PFSK-1 (cell line): Measurements from ENCODE around the gene WBP1L.

Source experiments
- FOXP2 ChIP-seq: optimal IDR thresholded peaks from 2 replicates; pipeline ENCODE3; 2011; ENCODE audit warnings: borderline replicate concordance, control low read depth, inconsistent platforms; ENCODE audit not compliant: insufficient read depth; ENCODE audit errors: extremely low read length, extremely low read depth
- POLR2AphosphoS5 ChIP-seq: IDR thresholded peaks from 2 replicates; pipeline ENCODE4 v1.6.1; 2012; ENCODE audit warnings: low read depth, mild to moderate bottlenecking, control low read depth, low read length, moderate library complexity
- SIN3A ChIP-seq: IDR thresholded peaks from 2 replicates; pipeline ENCODE4 v1.6.1; 2012; ENCODE audit warnings: mild to moderate bottlenecking, low read length, moderate library complexity, borderline replicate concordance; ENCODE audit not compliant: insufficient read depth
- TAF1 ChIP-seq: IDR thresholded peaks from 2 replicates; pipeline ENCODE4 v1.6.1; 2012; ENCODE audit warnings: low read length, control low read depth, borderline replicate concordance; ENCODE audit not compliant: insufficient read depth
- TF ChIP-seq, protein P1 (sequence below), 2 experiments: IDR thresholded peaks; 2 replicates each; pipeline versions ENCODE4 v1.6.1 to v1.8.0; 2011 to 2012; ENCODE audit warnings: low read depth in 2 of 2, low read length in 2 of 2, control low read depth in 1 of 2, inconsistent platforms in 1 of 2, mild to moderate bottlenecking in 1 of 2, moderate library complexity in 1 of 2; ENCODE audit not compliant: insufficient read depth in 1 of 2

DNA sequence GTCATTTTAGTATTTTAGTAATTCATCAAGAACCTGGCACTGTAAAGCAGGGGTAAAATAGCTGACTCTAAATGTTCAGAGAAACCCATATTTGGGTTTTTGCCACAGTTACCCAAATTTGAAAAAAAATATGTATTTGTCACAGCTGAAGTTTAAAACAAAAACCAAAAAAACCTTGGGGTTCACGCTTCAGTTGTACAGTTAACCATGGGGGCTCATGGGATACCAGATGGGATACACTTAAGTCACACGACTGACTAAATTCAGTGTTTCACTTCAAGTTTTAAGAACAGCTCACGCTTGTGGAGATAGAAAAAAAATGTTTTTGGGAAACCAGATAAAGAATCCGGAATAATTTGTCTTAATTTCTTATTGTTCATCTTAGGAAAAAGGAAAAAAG, 31.7 kb upstream of the WBP1L start:
- TF ChIP-seq POLR2AphosphoS5 (no peak), TAF1 (no peak), SIN3A (no peak), FOXP2 (no peak)
- TF ChIP-seq, protein P1, sequence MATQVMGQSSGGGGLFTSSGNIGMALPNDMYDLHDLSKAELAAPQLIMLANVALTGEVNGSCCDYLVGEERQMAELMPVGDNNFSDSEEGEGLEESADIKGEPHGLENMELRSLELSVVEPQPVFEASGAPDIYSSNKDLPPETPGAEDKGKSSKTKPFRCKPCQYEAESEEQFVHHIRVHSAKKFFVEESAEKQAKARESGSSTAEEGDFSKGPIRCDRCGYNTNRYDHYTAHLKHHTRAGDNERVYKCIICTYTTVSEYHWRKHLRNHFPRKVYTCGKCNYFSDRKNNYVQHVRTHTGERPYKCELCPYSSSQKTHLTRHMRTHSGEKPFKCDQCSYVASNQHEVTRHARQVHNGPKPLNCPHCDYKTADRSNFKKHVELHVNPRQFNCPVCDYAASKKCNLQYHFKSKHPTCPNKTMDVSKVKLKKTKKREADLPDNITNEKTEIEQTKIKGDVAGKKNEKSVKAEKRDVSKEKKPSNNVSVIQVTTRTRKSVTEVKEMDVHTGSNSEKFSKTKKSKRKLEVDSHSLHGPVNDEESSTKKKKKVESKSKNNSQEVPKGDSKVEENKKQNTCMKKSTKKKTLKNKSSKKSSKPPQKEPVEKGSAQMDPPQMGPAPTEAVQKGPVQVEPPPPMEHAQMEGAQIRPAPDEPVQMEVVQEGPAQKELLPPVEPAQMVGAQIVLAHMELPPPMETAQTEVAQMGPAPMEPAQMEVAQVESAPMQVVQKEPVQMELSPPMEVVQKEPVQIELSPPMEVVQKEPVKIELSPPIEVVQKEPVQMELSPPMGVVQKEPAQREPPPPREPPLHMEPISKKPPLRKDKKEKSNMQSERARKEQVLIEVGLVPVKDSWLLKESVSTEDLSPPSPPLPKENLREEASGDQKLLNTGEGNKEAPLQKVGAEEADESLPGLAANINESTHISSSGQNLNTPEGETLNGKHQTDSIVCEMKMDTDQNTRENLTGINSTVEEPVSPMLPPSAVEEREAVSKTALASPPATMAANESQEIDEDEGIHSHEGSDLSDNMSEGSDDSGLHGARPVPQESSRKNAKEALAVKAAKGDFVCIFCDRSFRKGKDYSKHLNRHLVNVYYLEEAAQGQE (IDR thresholded peaks at IDR 0.05; ENCODE audit: insufficient read depth in 1 of 2, low read depth in 2 of 2, low read length in 2 of 2) = no peak
